GM12878 (cell line): ENCODE measurements around the gene AAMP. TPM values are rescaled to one million over a fixed set of nuclear protein-coding genes. Genes with fewer than 3 reads are reported as not detected.

Experiments used
- ATAC-seq: fragments of 200-7000 bp; cut with Tn5 transposase; 3 replicates; pipeline ENCODE4 v1.9.1; 2020; ENCODE audit warnings: mild to moderate bottlenecking, moderate library complexity
- BruUV-seq: library from RNA; stranded (reverse); fragments of 400-500 nt; replicated peaks from 2 replicates; lab custom pipeline; 2021; lab: Mats Ljungman, UMichigan
- CTCF ChIA-PET: fragments of 300-600 bp; sonication (Branson Sonifier 250); formaldehyde crosslinking; extraction: SDS; loops from one replicate; lab custom pipeline; 2021; ENCODE audit warnings: inconsistent platforms; lab: Yijun Ruan, JAX
- POLR2A ChIA-PET: fragments of 350-600 bp; formaldehyde crosslinking; extraction: SDS; loops from one replicate; lab custom pipeline; 2021; ENCODE audit warnings: inconsistent platforms; lab: Charles Lee
- RAD21 ChIA-PET: fragments of 300-600 bp; sonication (Branson Sonifier 250); formaldehyde crosslinking; loops from one replicate; lab custom pipeline; 2023; ENCODE audit warnings: antibody characterized with exemption; ENCODE audit not compliant: unreplicated experiment; lab: Charles Lee
- SMC1A ChIA-PET: fragments of 300-600 bp; sonication (Branson Sonifier 250); formaldehyde crosslinking; loops from one replicate; lab custom pipeline; 2023; ENCODE audit not compliant: unreplicated experiment, uncharacterized antibody; lab: Charles Lee
- DNase-seq: peaks from one replicate; pipeline ENCODE4 v3.0.0-alpha.2; 2011; ENCODE audit warnings: low read depth, low spot score
- FAIRE-seq: peaks from 3 replicates; lab custom pipeline; 2011; peaks lifted over from hg19 to GRCh38; lab: Jason Lieb, UNC
- H2AFZ ChIP-seq: 2 replicates; pipeline ENCODE4 v1.6.0; 2011; ENCODE audit warnings: low read depth, low read length, control low read depth; ENCODE audit not compliant: control insufficient read depth
- H3K27ac ChIP-seq: 2 replicates; pipeline ENCODE4 v1.5.1; 2011; ENCODE audit warnings: control low read depth; ENCODE audit not compliant: control insufficient read depth, insufficient read depth
- H3K27me3 ChIP-seq, 2 experiments: replicated peaks in 1 of 2; 2 replicates each; pipeline versions ENCODE4 v1.6.0 to v1.6.1; 2011; ENCODE audit warnings: low read length in 1 of 2; ENCODE audit not compliant: control insufficient read depth in 2 of 2, insufficient read depth in 2 of 2
- H3K36me3 ChIP-seq, 2 experiments: 2 replicates each; pipeline ENCODE4 v1.5.1; 2011; ENCODE audit warnings: low read length in 1 of 2; ENCODE audit not compliant: control insufficient read depth in 2 of 2, insufficient read depth in 2 of 2
- H3K4me1 ChIP-seq: 2 replicates; pipeline ENCODE4 v1.6.1; 2011; ENCODE audit warnings: mild to moderate bottlenecking, low read length, moderate library complexity, mixed read lengths; ENCODE audit not compliant: control insufficient read depth, insufficient read depth
- H3K4me2 ChIP-seq: 2 replicates; pipeline ENCODE4 v1.6.0; 2011; ENCODE audit warnings: control low read depth; ENCODE audit not compliant: control insufficient read depth, insufficient read depth
- H3K4me3 ChIP-seq: fragments of 200-600 bp; sonication (generic); 2 replicates; pipeline ENCODE4 v1.5.1; 2016
- H3K79me2 ChIP-seq: 2 replicates; pipeline ENCODE4 v1.6.0; 2011; ENCODE audit warnings: low read length; ENCODE audit not compliant: control insufficient read depth, insufficient read depth
- H3K9ac ChIP-seq: 2 replicates; pipeline ENCODE4 v1.8.0; 2011; ENCODE audit warnings: low read length, control low read depth, mixed read lengths; ENCODE audit not compliant: control insufficient read depth, insufficient read depth
- H3K9me3 ChIP-seq: replicated peaks from 3 replicates; pipeline ENCODE4 v1.5.1; 2011; ENCODE audit warnings: mild to moderate bottlenecking, low read length; ENCODE audit not compliant: control insufficient read depth, insufficient read depth
- H4K20me1 ChIP-seq: 2 replicates; pipeline ENCODE4 v1.6.0; 2011; ENCODE audit not compliant: control insufficient read depth, insufficient read depth
- FOXK2 ChIP-seq: fragments of 450-650 bp; IDR thresholded peaks from 2 replicates; pipeline ENCODE4 v1.6.1; 2017; ENCODE audit warnings: mild to moderate bottlenecking, moderate library complexity
- NFYB ChIP-seq: IDR thresholded peaks from 2 replicates; pipeline ENCODE4 v1.6.1; 2011; ENCODE audit warnings: low read depth, mild to moderate bottlenecking, low read length, improper control_type of control experiment, moderate library complexity; ENCODE audit not compliant: insufficient read depth
- RAD51 ChIP-seq: fragments of 450-650 bp; IDR thresholded peaks from 2 replicates; pipeline ENCODE4 v1.6.1; 2016; ENCODE audit warnings: moderate library complexity, mild to moderate bottlenecking, inconsistent platforms
- RCOR1 ChIP-seq: conservative IDR thresholded peaks from 2 replicates; pipeline ENCODE4 v1.6.1; 2012; ENCODE audit warnings: low read depth, low read length, improper control_type of control experiment
- RFX5 ChIP-seq: IDR thresholded peaks from 2 replicates; pipeline ENCODE4 v1.6.1; 2011; ENCODE audit warnings: low read depth, low read length, improper control_type of control experiment
- SREBF2 ChIP-seq: IDR thresholded peaks from 2 replicates; pipeline ENCODE4 v1.6.1; 2012; ENCODE audit warnings: mild to moderate bottlenecking, low read length
- TCF12 ChIP-seq: IDR thresholded peaks from 2 replicates; pipeline ENCODE4 v1.6.1; 2011; ENCODE audit warnings: low read depth, mild to moderate bottlenecking, low read length
- ZNF274 ChIP-seq: IDR thresholded peaks from one replicate; pipeline ENCODE4 v1.8.0; 2011; ENCODE audit not compliant: insufficient read length, insufficient read depth
- ZNF622 ChIP-seq: fragments of 450-650 bp; IDR thresholded peaks from 2 replicates; pipeline ENCODE4 v1.6.1; 2017; ENCODE audit warnings: mild to moderate bottlenecking, inconsistent platforms
- ZSCAN29 ChIP-seq: fragments of 450-650 bp; IDR thresholded peaks from 2 replicates; pipeline ENCODE4 v1.6.1; 2017; ENCODE audit warnings: mild to moderate bottlenecking, moderate library complexity
- WGBS: methylation state at CpG from one replicate; pipeline ENCODE4 v1.1.6; 2016; ENCODE audit warnings: low lambda C conversion rate; ENCODE audit not compliant: insufficient replicate concordance, insufficient coverage; ENCODE audit errors: missing lambda C conversion rate; 5-methylcytosine and 5-hydroxymethylcytosine counted together
- in situ Hi-C: fragments of 300-500 bp; cut with MboI; formaldehyde crosslinking; loops from 9 replicates; pipeline ENCODE4 v1.14.3; 2018; ENCODE audit warnings: mixed read lengths
- intact Hi-C: fragments of 100-400 bp; cut with micrococcal nuclease; formaldehyde crosslinking; loops from one replicate; pipeline ENCODE4 v1.14.2; 2022; ENCODE audit not compliant: unreplicated experiment
- polyA plus RNA-seq, 11 experiments: library from polyadenylated mRNA; depleted of rRNA in 4 of 11; unstranded in 6 of 11; stranded (reverse) in 5 of 11; fragments of >200 nt; fragmentation: Nextera tagmentation in 4 of 11; fragmentation: Illumina TruSeq in 1 of 11; extraction: Ambion mirVana in 4 of 11; extraction: Trizol in 1 of 11; gene quantifications; 1 replicate in 1 of 11; 2 replicates in 10 of 11; pipeline versions ENCODE4 v1.2.1 to v1.2.3, GENCODE V29; 2011 to 2016; ENCODE audit warnings: inconsistent platforms in 2 of 11, missing spikeins in 2 of 11, low read depth in 1 of 11
- total RNA-seq, 4 experiments: library from RNA; depleted of rRNA in 3 of 4; stranded (reverse); fragments of >200 nt in 3 of 4; fragmentation: Illumina TruSeq in 1 of 4; extraction: Trizol in 1 of 4; gene quantifications; 2 replicates each; pipeline versions ENCODE4 v1.2.1 to v1.2.3, GENCODE V29; 2013 to 2021
- TF ChIP-seq, protein P1 (sequence below): fragments of 450-650 bp; IDR thresholded peaks from 2 replicates; pipeline ENCODE4 v1.6.1; 2016; ENCODE audit warnings: mild to moderate bottlenecking
- TF ChIP-seq, protein P2 (sequence below): IDR thresholded peaks from 2 replicates; pipeline ENCODE4 v1.6.1; 2011; ENCODE audit warnings: borderline replicate concordance, low read depth, mild to moderate bottlenecking, moderate library complexity, mixed read lengths, low read length; ENCODE audit not compliant: insufficient read depth; ENCODE audit errors: extremely low read length
- TF ChIP-seq, protein P3 (sequence below): fragments of 450-650 bp; IDR thresholded peaks from 2 replicates; pipeline ENCODE4 v1.6.1; 2016; ENCODE audit warnings: mild to moderate bottlenecking, moderate library complexity, borderline replicate concordance
- TF ChIP-seq, protein P4 (sequence below): fragments of 450-650 bp; formaldehyde crosslinking; IDR thresholded peaks from 2 replicates; pipeline ENCODE4 v1.4.0; 2020; ENCODE audit warnings: mild to moderate bottlenecking, moderate library complexity

Gene AAMP
- total and polyA plus RNA-seq, 10 of the 15 experiments (the other 5 are each of a cell fraction or from before 2014, with no cell fraction given) = 4.4 to 140 (median 81.9) TPM

DNA sequence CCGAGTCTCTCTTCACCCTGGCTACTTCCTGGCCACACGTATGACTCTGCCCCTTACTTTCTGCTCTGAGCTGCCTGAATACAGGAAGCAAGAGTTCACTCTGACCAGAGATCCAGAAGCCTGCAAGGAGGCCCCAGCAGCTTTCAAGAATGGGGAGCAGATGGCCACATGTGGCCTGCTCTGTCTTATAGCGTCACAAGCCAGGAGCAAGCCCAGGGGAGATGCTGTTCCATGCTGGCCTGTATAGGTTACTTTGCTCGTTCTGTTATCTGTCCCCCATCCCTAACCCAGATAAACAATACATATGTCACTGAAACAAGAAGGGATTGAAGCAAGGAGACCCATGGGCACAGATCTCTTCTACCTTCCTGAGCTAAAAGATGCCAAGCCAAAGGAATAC, 4.6 kb upstream of the AAMP start:
- Histone ChIP-seq H3K27ac (no peak overlapping the region), H3K4me1 (peaks cover 15% of the 10 kb centered on the region), H3K36me3 (peaks cover 26 to 28% of the 10 kb centered on the region in 2 experiments), H3K4me2 (no peak overlapping the region), H3K9me3 (no peaks in the 10 kb centered on the region), H3K79me2 (peaks cover 12% of the 10 kb centered on the region), H3K9ac (no peak overlapping the region), H4K20me1 (no peaks in the 10 kb centered on the region), H3K4me3 (no peak overlapping the region), H3K27me3 (no peaks in the 10 kb centered on the region), H2AFZ (no peak overlapping the region)
- in situ Hi-C loops (no loop called here), intact Hi-C loops (loop anchor here (5.0 kb wide), 2 partner anchors 87 to 293 kb away; partner anchors contain the start of genes CNOT9 and USP37)
- no peak for DNase-seq
- FAIRE-seq = no peak
- no peak for ATAC-seq
- POLR2A ChIA-PET = interaction anchor here (0.6 to 6.8 kb wide), 4 partner anchors 12 to 321 kb away, joined by 3 to 84 read pairs (median 7); no protein-coding TSS in a partner anchor
- CTCF ChIA-PET = interaction anchor here (1.1 to 7.0 kb wide), 8 partner anchors 10 to 374 kb away, joined by 3 to 154 read pairs (median 6); partner anchors contain the start of genes CATIP and TMBIM1
- no TSS peak for BruUV-seq
- RAD21 ChIA-PET = interaction anchor here (0.6 to 7.3 kb wide), 5 partner anchors 10 to 82 kb away, joined by 3 to 141 read pairs (median 6); partner anchors contain the start of genes CATIP and TMBIM1
- WGBS = 74% methylated on average over 4 of the region's 4 CpGs
- SMC1A ChIA-PET = interaction anchor here (1.1 to 7.6 kb wide), 4 partner anchors 14 to 81 kb away, joined by 4 to 194 read pairs (median 25); partner anchors contain the start of gene TMBIM1
- no peak for TF ChIP-seq ZNF622
- no peak for TF ChIP-seq RAD51
- no peak for TF ChIP-seq NFYB
- TF ChIP-seq ZNF274 = no peak
- TF ChIP-seq TCF12 = no peak
- TF ChIP-seq RCOR1 = no peak
- TF ChIP-seq, protein P1, sequence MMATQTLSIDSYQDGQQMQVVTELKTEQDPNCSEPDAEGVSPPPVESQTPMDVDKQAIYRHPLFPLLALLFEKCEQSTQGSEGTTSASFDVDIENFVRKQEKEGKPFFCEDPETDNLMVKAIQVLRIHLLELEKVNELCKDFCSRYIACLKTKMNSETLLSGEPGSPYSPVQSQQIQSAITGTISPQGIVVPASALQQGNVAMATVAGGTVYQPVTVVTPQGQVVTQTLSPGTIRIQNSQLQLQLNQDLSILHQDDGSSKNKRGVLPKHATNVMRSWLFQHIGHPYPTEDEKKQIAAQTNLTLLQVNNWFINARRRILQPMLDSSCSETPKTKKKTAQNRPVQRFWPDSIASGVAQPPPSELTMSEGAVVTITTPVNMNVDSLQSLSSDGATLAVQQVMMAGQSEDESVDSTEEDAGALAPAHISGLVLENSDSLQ = no peak
- TF ChIP-seq SREBF2 = no peak
- TF ChIP-seq, protein P2, sequence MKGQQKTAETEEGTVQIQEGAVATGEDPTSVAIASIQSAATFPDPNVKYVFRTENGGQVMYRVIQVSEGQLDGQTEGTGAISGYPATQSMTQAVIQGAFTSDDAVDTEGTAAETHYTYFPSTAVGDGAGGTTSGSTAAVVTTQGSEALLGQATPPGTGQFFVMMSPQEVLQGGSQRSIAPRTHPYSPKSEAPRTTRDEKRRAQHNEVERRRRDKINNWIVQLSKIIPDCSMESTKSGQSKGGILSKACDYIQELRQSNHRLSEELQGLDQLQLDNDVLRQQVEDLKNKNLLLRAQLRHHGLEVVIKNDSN = no peak
- no peak for TF ChIP-seq FOXK2
- TF ChIP-seq, protein P3, sequence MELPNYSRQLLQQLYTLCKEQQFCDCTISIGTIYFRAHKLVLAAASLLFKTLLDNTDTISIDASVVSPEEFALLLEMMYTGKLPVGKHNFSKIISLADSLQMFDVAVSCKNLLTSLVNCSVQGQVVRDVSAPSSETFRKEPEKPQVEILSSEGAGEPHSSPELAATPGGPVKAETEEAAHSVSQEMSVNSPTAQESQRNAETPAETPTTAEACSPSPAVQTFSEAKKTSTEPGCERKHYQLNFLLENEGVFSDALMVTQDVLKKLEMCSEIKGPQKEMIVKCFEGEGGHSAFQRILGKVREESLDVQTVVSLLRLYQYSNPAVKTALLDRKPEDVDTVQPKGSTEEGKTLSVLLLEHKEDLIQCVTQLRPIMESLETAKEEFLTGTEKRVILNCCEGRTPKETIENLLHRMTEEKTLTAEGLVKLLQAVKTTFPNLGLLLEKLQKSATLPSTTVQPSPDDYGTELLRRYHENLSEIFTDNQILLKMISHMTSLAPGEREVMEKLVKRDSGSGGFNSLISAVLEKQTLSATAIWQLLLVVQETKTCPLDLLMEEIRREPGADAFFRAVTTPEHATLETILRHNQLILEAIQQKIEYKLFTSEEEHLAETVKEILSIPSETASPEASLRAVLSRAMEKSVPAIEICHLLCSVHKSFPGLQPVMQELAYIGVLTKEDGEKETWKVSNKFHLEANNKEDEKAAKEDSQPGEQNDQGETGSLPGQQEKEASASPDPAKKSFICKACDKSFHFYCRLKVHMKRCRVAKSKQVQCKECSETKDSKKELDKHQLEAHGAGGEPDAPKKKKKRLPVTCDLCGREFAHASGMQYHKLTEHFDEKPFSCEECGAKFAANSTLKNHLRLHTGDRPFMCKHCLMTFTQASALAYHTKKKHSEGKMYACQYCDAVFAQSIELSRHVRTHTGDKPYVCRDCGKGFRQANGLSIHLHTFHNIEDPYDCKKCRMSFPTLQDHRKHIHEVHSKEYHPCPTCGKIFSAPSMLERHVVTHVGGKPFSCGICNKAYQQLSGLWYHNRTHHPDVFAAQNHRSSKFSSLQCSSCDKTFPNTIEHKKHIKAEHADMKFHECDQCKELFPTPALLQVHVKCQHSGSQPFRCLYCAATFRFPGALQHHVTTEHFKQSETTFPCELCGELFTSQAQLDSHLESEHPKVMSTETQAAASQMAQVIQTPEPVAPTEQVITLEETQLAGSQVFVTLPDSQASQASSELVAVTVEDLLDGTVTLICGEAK = no peak
- no peak for TF ChIP-seq RFX5
- TF ChIP-seq, protein P4, sequence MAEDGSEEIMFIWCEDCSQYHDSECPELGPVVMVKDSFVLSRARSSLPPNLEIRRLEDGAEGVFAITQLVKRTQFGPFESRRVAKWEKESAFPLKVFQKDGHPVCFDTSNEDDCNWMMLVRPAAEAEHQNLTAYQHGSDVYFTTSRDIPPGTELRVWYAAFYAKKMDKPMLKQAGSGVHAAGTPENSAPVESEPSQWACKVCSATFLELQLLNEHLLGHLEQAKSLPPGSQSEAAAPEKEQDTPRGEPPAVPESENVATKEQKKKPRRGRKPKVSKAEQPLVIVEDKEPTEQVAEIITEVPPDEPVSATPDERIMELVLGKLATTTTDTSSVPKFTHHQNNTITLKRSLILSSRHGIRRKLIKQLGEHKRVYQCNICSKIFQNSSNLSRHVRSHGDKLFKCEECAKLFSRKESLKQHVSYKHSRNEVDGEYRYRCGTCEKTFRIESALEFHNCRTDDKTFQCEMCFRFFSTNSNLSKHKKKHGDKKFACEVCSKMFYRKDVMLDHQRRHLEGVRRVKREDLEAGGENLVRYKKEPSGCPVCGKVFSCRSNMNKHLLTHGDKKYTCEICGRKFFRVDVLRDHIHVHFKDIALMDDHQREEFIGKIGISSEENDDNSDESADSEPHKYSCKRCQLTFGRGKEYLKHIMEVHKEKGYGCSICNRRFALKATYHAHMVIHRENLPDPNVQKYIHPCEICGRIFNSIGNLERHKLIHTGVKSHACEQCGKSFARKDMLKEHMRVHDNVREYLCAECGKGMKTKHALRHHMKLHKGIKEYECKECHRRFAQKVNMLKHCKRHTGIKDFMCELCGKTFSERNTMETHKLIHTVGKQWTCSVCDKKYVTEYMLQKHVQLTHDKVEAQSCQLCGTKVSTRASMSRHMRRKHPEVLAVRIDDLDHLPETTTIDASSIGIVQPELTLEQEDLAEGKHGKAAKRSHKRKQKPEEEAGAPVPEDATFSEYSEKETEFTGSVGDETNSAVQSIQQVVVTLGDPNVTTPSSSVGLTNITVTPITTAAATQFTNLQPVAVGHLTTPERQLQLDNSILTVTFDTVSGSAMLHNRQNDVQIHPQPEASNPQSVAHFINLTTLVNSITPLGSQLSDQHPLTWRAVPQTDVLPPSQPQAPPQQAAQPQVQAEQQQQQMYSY (CRISPR knock-in tag) = no peak
- TF ChIP-seq ZSCAN29 = no peak
